Trophoblast cell (in vitro differentiated cells and primary cell): ENCODE results near the gene ENTPD5.

ENCODE experiments used
- DNase-seq, 2 donors: peaks; one replicate each; pipeline ENCODE4 v3.0.0-alpha.2; 2016
- H2AFZ ChIP-seq: 2 replicates; pipeline ENCODE4 v1.6.1; 2013; ENCODE audit warnings: low read length, moderate library complexity, mild to moderate bottlenecking; ENCODE audit not compliant: insufficient read depth, poor library complexity
- H2AK5ac ChIP-seq: 2 replicates; pipeline ENCODE4 v1.6.1; 2013; ENCODE audit warnings: mild to moderate bottlenecking, low read length
- H2BK120ac ChIP-seq: 2 replicates; pipeline ENCODE4 v1.6.1; 2013; ENCODE audit warnings: low read length, mild to moderate bottlenecking, moderate library complexity; ENCODE audit not compliant: insufficient read depth, poor library complexity
- H2BK12ac ChIP-seq: 2 replicates; pipeline ENCODE4 v1.6.1; 2013; ENCODE audit warnings: mild to moderate bottlenecking, low read length, moderate library complexity
- H2BK5ac ChIP-seq: 2 replicates; pipeline ENCODE4 v1.6.1; 2013; ENCODE audit warnings: low read length, low read depth, moderate library complexity, mild to moderate bottlenecking; ENCODE audit not compliant: poor library complexity
- H3K14ac ChIP-seq: 2 replicates; pipeline ENCODE4 v1.6.1; 2013; ENCODE audit warnings: mild to moderate bottlenecking, low read length
- H3K18ac ChIP-seq: 2 replicates; pipeline ENCODE4 v1.6.1; 2013; ENCODE audit warnings: mild to moderate bottlenecking, low read length
- H3K23ac ChIP-seq: 2 replicates; pipeline ENCODE4 v1.6.1; 2013; ENCODE audit warnings: low read length
- H3K27ac ChIP-seq: 2 replicates; pipeline ENCODE4 v1.5.1; 2013; ENCODE audit warnings: low read depth, mild to moderate bottlenecking, inconsistent platforms, low read length, moderate library complexity
- H3K27me3 ChIP-seq: 2 replicates; pipeline ENCODE4 v1.6.1; 2013; ENCODE audit warnings: inconsistent platforms, mild to moderate bottlenecking, low read length, moderate library complexity; ENCODE audit not compliant: insufficient read depth
- H3K36me3 ChIP-seq, 2 experiments: 1 replicate in 1 of 2; 2 replicates in 1 of 2; pipeline ENCODE4 v1.6.1; 2013; ENCODE audit warnings: low read length in 2 of 2, mild to moderate bottlenecking in 2 of 2, moderate library complexity in 1 of 2; ENCODE audit not compliant: insufficient read depth in 2 of 2, control insufficient read depth in 1 of 2
- H3K4ac ChIP-seq: 2 replicates; pipeline ENCODE4 v1.6.1; 2013; ENCODE audit warnings: low read depth, mild to moderate bottlenecking, low read length, moderate library complexity
- H3K4me1 ChIP-seq, 2 experiments: 1 replicate in 1 of 2; 2 replicates in 1 of 2; pipeline ENCODE4 v1.6.1; 2013; ENCODE audit warnings: low read length in 2 of 2, mild to moderate bottlenecking in 2 of 2, moderate library complexity in 1 of 2; ENCODE audit not compliant: insufficient read depth in 2 of 2, control insufficient read depth in 1 of 2
- H3K4me2 ChIP-seq: 2 replicates; pipeline ENCODE4 v1.6.1; 2013; ENCODE audit warnings: inconsistent platforms, mild to moderate bottlenecking, low read length, moderate library complexity
- H3K4me3 ChIP-seq: 2 replicates; pipeline ENCODE4 v1.5.1; 2013; ENCODE audit warnings: mild to moderate bottlenecking, low read depth, low read length, inconsistent platforms
- H3K79me1 ChIP-seq: one replicate; pipeline ENCODE4 v1.6.1; 2013; ENCODE audit warnings: low read length
- H3K79me2 ChIP-seq: 2 replicates; pipeline ENCODE4 v1.6.1; 2013; ENCODE audit warnings: low read length, mild to moderate bottlenecking; ENCODE audit not compliant: control insufficient read depth, insufficient read depth, poor library complexity
- H3K9ac ChIP-seq: 2 replicates; pipeline ENCODE4 v1.6.1; 2013; ENCODE audit warnings: mild to moderate bottlenecking, low read length
- H3K9me3 ChIP-seq: 2 replicates; pipeline ENCODE4 v1.6.1; 2013; ENCODE audit warnings: low read depth, mild to moderate bottlenecking, control low read depth, inconsistent platforms, low read length; ENCODE audit not compliant: insufficient read depth
- H4K12ac ChIP-seq: 2 replicates; pipeline ENCODE4 v1.6.1; 2013; ENCODE audit warnings: low read depth, mild to moderate bottlenecking, low read length, moderate library complexity
- H4K8ac ChIP-seq: 2 replicates; pipeline ENCODE4 v1.6.1; 2013; ENCODE audit warnings: low read depth, mild to moderate bottlenecking, low read length, moderate library complexity
- H4K91ac ChIP-seq: one replicate; pipeline ENCODE4 v1.6.1; 2013; ENCODE audit warnings: low read depth, mild to moderate bottlenecking, low read length, moderate library complexity
- WGBS: extraction: QIAGEN DNeasy Blood & Tissue Kit; methylation state at CpG from one replicate; pipeline ENCODE4 v1.1.7; 2013; ENCODE audit warnings: missing lambda C conversion rate; ENCODE audit not compliant: insufficient read length, insufficient coverage; ENCODE audit errors: extremely low coverage; 5-methylcytosine and 5-hydroxymethylcytosine counted together

ENTPD5 gene

GRCh38 chr14:73973497-73973896 lies 45.6 kb downstream of the ENTPD5 start:
- no peak overlapping the region for H3K14ac ChIP-seq
- no peak overlapping the region for H4K12ac ChIP-seq
- DNase-seq, result no peak
- peaks cover 12 to 15% of the 10 kb centered on the region in 2 experiments for H3K36me3 ChIP-seq
- no peak overlapping the region for H3K18ac ChIP-seq
- H3K4me2 ChIP-seq, result no peak overlapping the region
- H3K79me1 ChIP-seq, result no peaks in the 10 kb centered on the region
- H3K9me3 ChIP-seq, result no peaks in the 10 kb centered on the region
- H2AFZ ChIP-seq, result no peak overlapping the region
- WGBS, result no CpG with 5 or more reads among the region's 2 CpGs
- no peak overlapping the region for H3K23ac ChIP-seq
- H2AK5ac ChIP-seq, result no peak overlapping the region
- no peak overlapping the region for H2BK120ac ChIP-seq
- H3K27me3 ChIP-seq, result no peaks in the 10 kb centered on the region
- no peaks in the 10 kb centered on the region for H3K4me1 ChIP-seq
- H2BK5ac ChIP-seq, result no peak overlapping the region
- H2BK12ac ChIP-seq, result no peak overlapping the region
- H3K4me3 ChIP-seq, result no peak overlapping the region
- no peak overlapping the region for H4K8ac ChIP-seq
- H3K9ac ChIP-seq, result no peak overlapping the region
- no peaks in the 10 kb centered on the region for H3K79me2 ChIP-seq
- no peak overlapping the region for H3K4ac ChIP-seq
- no peak overlapping the region for H3K27ac ChIP-seq
- H4K91ac ChIP-seq, result no peak overlapping the region

DNA sequence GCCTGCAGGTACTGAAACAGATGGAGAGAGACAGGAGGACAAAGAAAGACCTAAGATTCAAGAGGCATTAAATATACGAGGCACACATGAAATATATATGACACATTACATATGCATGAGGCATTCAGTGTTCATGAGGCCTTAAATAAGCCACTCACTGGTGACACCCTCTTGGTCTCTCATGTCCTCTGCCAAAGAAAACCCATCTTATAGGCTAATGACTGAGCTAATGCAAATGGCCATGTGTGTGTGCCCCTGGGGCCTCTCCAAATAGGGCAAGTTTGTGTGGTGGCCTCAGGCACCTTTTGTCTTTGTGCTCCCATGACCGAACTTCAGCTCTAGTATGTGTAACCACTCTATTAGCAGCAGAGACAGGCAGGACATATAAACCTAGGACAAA lies 50.2 kb downstream of the ENTPD5 start:
- Histone ChIP-seq H3K4me3 (no peak overlapping the region), H3K23ac (no peak overlapping the region), H2AFZ (no peak overlapping the region), H4K91ac (no peak overlapping the region), H3K79me2 (no peaks in the 10 kb centered on the region), H2AK5ac (no peak overlapping the region), H2BK5ac (no peak overlapping the region), H2BK12ac (no peak overlapping the region), H4K8ac (no peak overlapping the region), H3K18ac (no peak overlapping the region), H3K36me3 (peaks cover 8 to 22% of the 10 kb centered on the region in 2 experiments), H3K4me1 (no peaks in the 10 kb centered on the region), H3K9ac (no peak overlapping the region), H2BK120ac (no peak overlapping the region), H4K12ac (no peak overlapping the region), H3K79me1 (no peaks in the 10 kb centered on the region), H3K4ac (no peak overlapping the region), H3K9me3 (no peaks in the 10 kb centered on the region), H3K4me2 (no peak overlapping the region), H3K27ac (no peak overlapping the region), H3K14ac (no peak overlapping the region), H3K27me3 (no peaks in the 10 kb centered on the region)
- no peak for DNase-seq
- WGBS, result no CpG with 5 or more reads among the region's 2 CpGs

GRCh38 chr14:73965216-73965615 lies 53.9 kb downstream of the ENTPD5 start:
- no peak for DNase-seq
- no peak overlapping the region for H3K4me3 ChIP-seq
- no peaks in the 10 kb centered on the region for H3K79me2 ChIP-seq
- no peak overlapping the region for H2AK5ac ChIP-seq
- no peak overlapping the region for H4K12ac ChIP-seq
- no peak overlapping the region for H2BK5ac ChIP-seq
- no peak overlapping the region for H4K91ac ChIP-seq
- no peak overlapping the region for H3K23ac ChIP-seq
- H3K27ac ChIP-seq, result no peak overlapping the region
- no CpG with 5 or more reads among the region's 4 CpGs for WGBS
- H4K8ac ChIP-seq, result no peak overlapping the region
- H3K4ac ChIP-seq, result no peak overlapping the region
- H3K36me3 ChIP-seq, result peaks cover 12 to 35% of the 10 kb centered on the region in 2 experiments
- H3K27me3 ChIP-seq, result no peaks in the 10 kb centered on the region
- H3K9me3 ChIP-seq, result no peaks in the 10 kb centered on the region
- H2AFZ ChIP-seq, result no peak overlapping the region
- H3K4me1 ChIP-seq, result no peaks in the 10 kb centered on the region
- H3K9ac ChIP-seq, result no peak overlapping the region
- H3K18ac ChIP-seq, result no peak overlapping the region
- H3K4me2 ChIP-seq, result no peak overlapping the region
- no peak overlapping the region for H2BK120ac ChIP-seq
- no peak overlapping the region for H2BK12ac ChIP-seq
- no peaks in the 10 kb centered on the region for H3K79me1 ChIP-seq
- no peak overlapping the region for H3K14ac ChIP-seq

DNA sequence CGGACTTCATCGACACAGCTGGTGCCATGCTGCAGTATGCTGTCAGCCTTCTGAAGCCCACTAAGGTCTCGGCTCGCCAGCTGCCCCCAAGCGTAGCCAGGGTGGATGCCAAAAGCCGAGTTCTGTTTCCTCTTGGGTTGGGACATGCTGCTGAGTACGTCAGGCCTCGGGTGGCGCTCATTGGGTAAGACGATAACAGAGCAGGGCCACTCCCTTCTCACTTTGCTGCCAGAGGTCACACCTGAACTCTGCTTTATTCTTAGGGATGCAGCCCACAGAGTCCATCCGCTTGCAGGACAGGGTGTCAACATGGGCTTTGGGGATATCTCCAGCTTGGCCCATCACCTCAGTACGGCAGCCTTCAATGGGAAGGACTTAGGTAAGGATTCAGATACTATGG lies 57.9 kb downstream of the ENTPD5 start:
- Histone ChIP-seq H4K8ac (no peak overlapping the region), H3K9ac (no peak overlapping the region), H3K27me3 (no peaks in the 10 kb centered on the region), H3K14ac (no peak overlapping the region), H4K12ac (no peak overlapping the region), H3K4me1 (no peaks in the 10 kb centered on the region), H3K18ac (no peak overlapping the region), H3K23ac (no peak overlapping the region), H2BK120ac (no peak overlapping the region), H3K4me3 (no peak overlapping the region), H4K91ac (no peak overlapping the region), H3K79me2 (no peaks in the 10 kb centered on the region), H3K4me2 (no peak overlapping the region), H3K36me3 (peaks cover 11 to 36% of the 10 kb centered on the region in 2 experiments), H2BK12ac (no peak overlapping the region), H3K79me1 (no peaks in the 10 kb centered on the region), H3K9me3 (no peaks in the 10 kb centered on the region), H3K4ac (no peak overlapping the region), H2AK5ac (no peak overlapping the region), H2AFZ (no peak overlapping the region), H2BK5ac (no peak overlapping the region), H3K27ac (no peak overlapping the region)
- no CpG with 5 or more reads among the region's 12 CpGs for WGBS
- no peak for DNase-seq
